T follicular helper cell (primary cell): Measurements from ENCODE around the gene TEX12.
"Not testable (repeated sequence)": the region's sequence is repeated elsewhere in the genome, so short reads cannot be mapped to it uniquely, and the experiment has no call there.

Experiments used
- DNase-seq: peaks from one replicate; pipeline ENCODE4 v3.0.0-alpha.2; 2020; ENCODE audit warnings: low read depth

TEX12 gene

DNA sequence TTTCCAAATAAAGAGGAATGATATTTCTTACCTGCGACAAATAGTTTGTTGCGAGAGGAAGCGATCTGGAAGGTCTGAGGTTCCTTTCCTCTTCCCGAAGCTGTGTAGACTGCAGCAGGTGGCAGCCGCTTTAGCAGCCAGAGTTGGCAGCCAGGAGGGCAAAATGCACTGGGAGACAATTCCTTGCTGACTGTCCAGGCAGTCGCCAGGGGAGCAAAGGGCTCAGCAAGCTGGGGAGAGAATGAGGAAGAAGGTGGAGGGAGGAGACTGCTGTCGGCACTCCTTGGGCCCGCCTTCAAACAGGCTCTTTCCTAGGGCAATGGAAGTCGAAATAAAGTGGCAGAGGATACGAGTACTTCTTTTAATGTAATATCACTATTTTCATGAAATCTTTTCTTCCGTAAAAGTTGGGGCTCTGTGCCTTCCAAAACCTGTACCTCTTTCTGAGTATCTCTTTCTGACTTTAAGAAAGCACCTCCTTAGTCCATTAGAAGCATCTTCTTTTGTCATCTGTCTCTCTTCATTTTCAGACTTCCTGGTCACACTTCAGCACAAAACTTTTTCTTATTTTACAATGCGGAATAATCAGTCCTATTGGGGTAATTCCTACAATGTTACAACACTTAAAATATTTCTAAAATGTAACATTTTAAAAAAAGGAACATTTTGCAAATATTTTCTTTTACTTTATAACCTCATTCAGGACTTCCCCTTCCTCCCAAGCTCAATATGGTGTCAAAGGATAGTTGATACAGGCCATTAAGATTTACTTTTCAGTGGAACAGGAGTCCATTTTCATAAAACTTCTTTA is 3.1 kb upstream of the TEX12 start, which contains the start of gene IL18:
Gene IL18, minus strand, starts transcription at position 220 of the 811 bp plus-strand sequence. CDS start 9,041 bp downstream, outside the sequence.
- no peak for DNase-seq

GRCh38 chr11:112165049-112165448 is 2.1 kb upstream of the TEX12 start:
- no peak for DNase-seq

DNA sequence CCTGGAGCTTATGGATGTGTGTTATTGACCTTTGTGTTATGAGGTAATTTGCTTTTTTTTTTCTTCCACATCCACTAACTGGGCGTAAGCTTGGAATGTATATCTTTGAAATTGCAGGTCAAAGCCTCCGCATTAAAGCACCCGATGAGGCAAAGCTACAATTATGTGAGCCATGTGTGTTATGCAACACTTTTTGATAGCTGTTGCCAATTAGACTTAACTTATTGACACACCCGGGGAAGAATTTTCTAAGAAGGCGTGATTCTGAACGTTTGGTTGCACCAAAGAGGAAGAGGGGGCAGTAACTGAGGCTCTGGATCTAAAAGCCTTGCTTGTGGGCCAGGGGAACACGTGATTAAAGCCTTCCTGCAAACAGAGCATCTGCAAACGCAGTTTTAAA is 610 bp upstream of the TEX12 start:
- DNase-seq: no peak

DNA sequence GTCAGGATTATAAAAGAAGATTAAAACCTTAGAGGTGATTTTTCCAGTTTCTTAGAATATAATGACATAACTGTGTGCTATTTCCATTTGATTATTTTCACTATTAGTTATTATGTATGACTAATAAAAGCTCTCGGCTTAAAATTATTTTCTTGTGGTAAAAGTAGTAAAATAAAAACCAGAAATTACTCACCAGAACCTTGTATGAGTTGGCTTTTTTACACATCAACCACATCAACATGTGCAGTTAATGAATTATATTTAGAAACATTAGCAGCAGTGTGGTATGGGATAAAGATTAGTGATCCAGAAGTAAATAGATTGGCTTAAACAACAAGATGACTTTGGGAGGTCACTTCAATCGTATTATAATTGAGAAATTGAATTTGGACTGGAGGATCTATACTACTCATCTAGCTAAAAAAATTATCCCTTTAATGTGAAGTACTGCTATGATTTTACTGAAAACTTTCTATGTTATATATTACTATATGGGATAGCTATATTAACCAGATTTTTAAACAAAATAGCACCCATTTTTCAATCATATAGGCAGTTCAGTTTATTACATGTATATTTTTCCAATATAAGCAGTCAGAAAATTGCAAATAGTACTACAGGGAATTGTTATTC is 5.3 kb downstream of the TEX12 start:
- DNase-seq: no peak

GRCh38 chr11:112173152-112173551 is 6.0 kb downstream of the TEX12 start:
- DNase-seq: no peak

DNA sequence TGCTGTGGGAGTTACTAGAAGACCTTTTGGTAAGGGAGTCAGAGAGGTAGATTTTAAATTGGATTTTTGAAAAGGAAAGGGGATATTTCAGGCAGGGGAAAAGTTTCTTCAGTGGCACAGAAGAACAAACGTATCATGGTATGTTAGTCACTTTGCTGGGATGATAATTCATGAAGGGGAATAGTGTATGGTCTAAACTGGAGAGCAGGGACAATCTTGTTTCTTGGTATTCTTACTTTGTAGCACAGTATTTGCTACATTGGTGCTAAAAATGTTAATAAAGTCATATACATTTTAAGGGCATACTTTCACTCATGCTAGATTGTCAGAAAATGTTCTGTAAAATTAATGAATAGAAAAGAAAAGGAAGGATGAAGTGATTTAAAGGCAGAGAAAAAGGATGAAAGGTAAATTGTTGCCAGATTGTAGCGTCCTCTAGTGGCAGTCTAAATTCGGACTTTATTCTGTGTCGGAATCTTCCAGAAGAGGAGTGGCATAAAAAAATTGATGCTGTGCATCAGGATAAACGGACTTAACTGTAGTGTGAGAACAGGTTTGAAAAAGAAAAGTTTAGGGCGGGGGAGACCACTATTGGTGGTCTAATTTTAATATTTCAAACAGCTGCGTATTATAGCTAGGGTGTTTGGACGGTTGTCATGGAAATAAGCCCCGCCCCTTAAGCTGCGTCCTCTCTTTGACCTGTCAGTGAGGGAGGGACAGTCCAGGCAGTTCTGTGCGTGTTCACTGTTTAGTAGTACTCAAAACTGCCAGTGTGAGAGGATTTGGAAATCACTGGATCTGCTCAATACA is 7.8 kb downstream of the TEX12 start, which contains the start of gene BCO2:
Gene BCO2, plus strand, starts transcription at position 724 of the 810 bp plus-strand sequence. CDS start 90 bp downstream, outside the sequence.
- no peak for DNase-seq

GRCh38 chr11:112175599-112175952 is 8.4 kb downstream of the TEX12 start:
- no peak for DNase-seq

- no peak for DNase-seq
Observed at GRCh38 chr11:112176077-112176476, 8.9 kb downstream of the TEX12 start.

DNA sequence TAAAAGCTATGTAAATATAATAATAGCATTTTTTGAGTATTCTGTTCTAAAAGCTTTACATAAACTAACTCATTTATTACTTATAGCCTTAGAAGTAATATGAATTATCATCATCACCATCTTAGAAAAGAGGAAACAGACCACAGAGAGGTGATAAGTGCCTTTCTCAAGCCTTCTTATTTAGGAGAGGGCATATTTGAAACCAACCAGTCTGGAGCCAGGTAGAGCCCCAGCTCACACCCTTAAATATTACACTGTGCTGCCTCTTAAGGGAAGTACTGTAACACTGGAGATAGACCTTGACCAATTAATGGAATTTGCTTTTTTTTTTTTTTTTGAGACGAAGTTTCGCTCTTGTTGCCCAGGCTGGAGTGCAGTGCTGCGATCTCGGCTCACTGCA is 10.4 kb downstream of the TEX12 start:
- no peak for DNase-seq

DNA sequence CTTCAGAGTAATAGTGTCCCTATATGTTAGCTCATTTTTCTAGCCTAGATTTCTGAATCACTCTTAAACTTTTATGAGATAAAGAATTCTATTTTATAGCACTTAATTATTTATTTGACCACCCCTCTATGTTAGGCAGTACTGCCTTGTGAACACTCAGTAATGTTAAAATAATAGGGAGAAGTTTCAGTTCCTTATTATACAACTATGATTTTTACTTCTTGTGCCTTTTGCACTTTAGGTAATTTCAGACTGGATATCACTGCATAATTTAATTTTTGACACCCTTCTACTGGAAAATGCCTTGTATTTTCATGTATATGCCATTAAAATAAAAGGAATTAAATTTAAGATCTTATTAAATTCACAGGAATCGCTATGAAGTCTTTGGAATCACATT is 11.3 kb downstream of the TEX12 start:
- DNase-seq: no peak

GRCh38 chr11:112178936-112179335 is 11.8 kb downstream of the TEX12 start:
- DNase-seq: no peak

GRCh38 chr11:112179601-112180000 is 12.4 kb downstream of the TEX12 start:
- no peak for DNase-seq

DNA sequence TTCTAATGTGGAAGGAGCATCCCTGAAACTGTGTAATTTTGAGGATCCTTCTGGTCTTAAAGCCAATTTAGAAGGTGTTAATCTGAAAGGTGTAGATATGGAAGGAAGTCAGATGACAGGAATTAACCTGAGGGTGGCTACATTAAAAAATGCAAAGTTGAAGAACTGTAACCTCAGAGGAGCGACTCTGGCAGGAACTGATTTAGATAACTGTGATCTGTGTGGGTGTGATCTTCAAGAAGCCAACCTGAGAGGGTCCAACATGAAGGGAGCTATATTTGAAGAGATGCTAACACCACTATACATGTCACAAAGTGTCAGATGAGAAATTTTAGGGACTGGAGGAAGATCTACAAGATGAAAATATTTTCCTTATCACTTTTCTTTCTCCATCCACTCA is 15.7 kb downstream of the TEX12 start:
- DNase-seq: no peak

- DNase-seq: no peak
Observed at GRCh38 chr11:112185883-112186282, 18.7 kb downstream of the TEX12 start.

- no peak for DNase-seq
Observed at GRCh38 chr11:112186304-112186703, 19.1 kb downstream of the TEX12 start.

DNA sequence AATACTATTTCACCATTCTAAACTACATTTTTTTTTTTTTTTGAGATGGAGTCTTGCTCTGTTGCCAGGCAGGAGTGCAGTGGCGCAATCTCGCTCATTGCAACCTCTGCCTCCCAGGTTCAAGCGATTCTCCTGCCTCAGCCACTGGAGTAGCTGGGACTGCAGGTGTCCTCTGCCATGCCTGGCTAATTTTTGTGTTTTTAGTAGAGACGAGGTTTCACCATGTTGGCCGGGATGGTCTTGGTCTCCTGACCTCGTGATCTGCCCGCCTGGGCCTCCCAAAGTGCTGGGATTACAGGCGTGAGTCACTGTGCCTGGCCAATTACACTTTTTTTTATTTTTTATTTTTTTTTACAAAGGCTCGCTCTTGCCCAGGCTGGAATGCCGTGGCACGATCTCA is 27.9 kb downstream of the TEX12 start:
- not testable (repeated sequence) for DNase-seq

- DNase-seq: no peak
Observed at GRCh38 chr11:112195951-112196351, 28.8 kb downstream of the TEX12 start.

DNA sequence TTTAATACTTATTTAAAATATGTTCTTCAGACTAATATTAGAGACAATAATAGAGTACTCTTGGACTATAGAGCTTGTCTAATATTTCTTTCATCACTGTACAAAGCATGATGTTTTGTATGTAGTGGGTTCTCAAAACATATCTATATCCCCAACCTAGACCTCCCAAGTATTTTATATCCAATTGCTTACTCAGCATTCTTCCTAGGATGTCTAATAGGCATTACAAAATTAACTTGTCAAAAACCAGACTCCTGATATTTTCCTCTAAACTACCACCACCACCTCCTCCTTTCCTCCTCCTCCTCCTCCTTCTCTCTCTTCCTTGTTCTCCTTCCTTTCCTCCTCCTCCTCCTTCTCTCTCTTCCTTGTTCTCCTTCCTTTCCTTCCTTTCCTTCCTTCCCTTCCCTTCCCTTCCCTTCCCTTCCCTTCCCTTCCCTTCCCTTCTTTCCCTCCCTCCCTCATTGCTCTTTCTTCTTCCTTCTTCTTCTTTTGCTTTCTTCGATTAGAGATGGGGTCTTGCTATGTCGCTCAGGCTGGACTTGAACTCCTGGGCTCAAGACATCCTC is 29.4 kb downstream of the TEX12 start:
- DNase-seq: no peak

GRCh38 chr11:112199101-112199500 is 31.9 kb downstream of the TEX12 start:
- DNase-seq: not testable (repeated sequence)

GRCh38 chr11:112200252-112200651 is 33.1 kb downstream of the TEX12 start:
- DNase-seq: no peak

DNA sequence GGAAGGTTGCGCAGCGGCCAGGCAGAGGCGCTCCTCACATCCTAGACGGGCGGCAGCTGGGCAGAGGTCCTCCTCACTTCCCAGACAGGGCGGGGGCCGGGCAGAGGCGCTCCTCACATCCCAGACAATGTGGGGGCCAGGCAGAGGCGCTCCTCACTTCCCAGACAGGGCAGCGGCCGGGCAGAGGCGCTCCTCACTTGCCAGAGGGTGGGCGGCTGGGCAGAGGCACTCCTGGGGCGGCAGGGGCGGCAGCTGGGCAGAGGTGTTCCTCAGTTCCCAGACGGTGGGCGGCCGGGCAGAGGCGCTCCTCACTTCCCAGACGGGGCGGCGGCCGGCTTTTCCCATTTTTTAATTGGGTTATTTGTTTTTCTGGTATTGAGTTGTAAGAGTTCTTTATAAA is 38.9 kb downstream of the TEX12 start:
- DNase-seq: no peak

DNA sequence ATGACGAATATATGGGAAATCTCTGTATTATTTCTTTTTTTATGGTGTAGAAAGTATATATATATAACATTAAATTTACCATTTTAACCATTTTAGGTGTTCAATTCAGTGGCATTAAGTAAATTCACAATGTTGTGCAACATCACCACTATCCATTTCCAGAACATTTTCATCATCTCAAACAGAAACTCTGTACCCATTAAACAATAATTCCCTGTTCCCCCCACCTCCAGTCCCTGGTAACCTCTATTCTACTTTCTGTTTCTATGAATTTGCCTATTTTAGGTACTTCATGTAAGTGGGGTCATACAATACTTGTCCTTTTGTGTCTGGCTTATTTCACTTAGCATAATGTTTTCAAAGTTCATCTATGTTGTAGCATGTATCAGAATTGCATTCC is 43.7 kb downstream of the TEX12 start:
- no peak for DNase-seq
